ENCODE data around the gene LHX1. TPM values are rescaled to one million over a fixed set of nuclear protein-coding genes. Genes with fewer than 3 reads are reported as not detected.

The LHX1 gene
- 0.79 to 2.1 TPM (median 1.5 TPM) in 5 replicates for total RNA-seq (2022; extraction: Qiagen RNA extraction)

DNA sequence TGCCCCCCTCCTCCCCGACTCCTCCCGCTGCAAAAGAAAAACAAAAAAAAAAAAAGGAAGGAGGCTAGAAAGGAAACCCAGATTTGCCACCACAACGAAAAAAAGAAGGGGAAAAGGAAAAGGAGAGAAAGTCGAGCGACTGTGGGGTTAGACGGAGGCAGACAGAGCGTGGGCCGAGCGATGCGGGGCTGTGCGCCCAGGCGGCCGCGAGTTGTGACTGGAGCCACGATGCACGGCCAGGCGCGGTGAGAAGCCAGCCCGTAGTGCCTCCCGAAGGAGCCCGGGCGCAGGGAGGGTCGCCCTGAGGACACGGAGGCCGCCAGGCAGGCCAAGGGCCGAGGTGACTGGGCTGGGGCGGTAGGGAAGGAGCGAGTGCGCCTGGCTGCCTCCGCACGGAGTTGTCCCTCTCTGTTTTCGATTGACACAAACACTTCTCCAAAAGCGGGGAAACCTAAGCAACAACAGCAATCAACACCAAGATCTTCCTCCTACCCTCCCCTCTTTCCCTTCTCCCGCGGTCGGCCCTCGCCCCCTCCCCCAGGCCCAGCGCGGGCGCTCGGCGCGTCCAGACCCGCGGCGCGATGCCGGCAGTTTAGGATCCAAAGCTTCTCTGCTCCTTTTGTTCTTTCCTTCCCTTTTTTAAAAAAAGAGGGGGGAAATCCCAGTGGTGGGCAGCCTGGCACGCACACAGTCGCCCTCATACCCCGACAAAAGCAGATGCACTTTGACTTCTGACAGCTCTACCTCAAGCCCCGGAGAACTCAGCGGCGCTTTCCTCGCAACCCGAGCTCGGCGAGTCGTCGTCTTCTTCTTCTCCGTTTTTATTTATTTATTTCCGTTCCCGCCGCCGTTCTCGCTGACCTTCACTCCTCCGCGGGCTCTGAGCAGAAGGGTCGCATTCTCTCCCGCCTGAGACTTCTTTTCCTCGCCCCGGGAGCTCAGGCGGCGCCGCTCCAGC lies at the start of gene LHX1:
Gene LHX1, plus strand, starts transcription at position 475 of the 958 bp plus-strand sequence. CDS start 723 bp downstream, outside the sequence.

GRCh38 chr17:36948717-36949460 lies 11.6 kb downstream of the LHX1 start, which contains the start of gene AATF:
AATF (plus strand) TSS chr17:36948954; CDS start chr17:36949126, 172 bp downstream.

Other genes with a start within 250 kb of the LHX1 start
- gene AATF, start 11.5 kb downstream of the LHX1 start, total RNA-seq (2022; extraction: Qiagen RNA extraction), result 103 to 127 TPM (median 114 TPM) in 5 replicates